Cardiac muscle cell (in vitro differentiated cells and primary cell): Measurements from ENCODE around the gene KRTAP1-4. TPM values are rescaled to one million over a fixed set of nuclear protein-coding genes. Genes with fewer than 3 reads are reported as not detected.

Experiments used
- DNase-seq, 2 donors: peaks; one replicate each; pipeline versions ENCODE4 v3.0.0 to v3.0.0-alpha.2; 2010 to 2017; ENCODE audit warnings: low read depth in 1 of 2, low spot score in 1 of 2
- H3K27ac ChIP-seq: fragments of 200-600 bp; sonication (generic); 2 replicates; pipeline ENCODE4 v1.5.1; 2016
- H3K27me3 ChIP-seq: fragments of 200-600 bp; sonication (generic); 2 replicates; pipeline ENCODE4 v1.6.0; 2016; ENCODE audit warnings: control low read depth
- H3K36me3 ChIP-seq: fragments of 200-600 bp; sonication (generic); 2 replicates; pipeline ENCODE4 v1.5.1; 2016; ENCODE audit warnings: control low read depth
- H3K4me1 ChIP-seq: fragments of 200-600 bp; sonication (generic); 2 replicates; pipeline ENCODE4 v1.8.1; 2017; ENCODE audit warnings: low read depth, mild to moderate bottlenecking, mixed run types
- H3K4me3 ChIP-seq: fragments of 200-600 bp; sonication (generic); 2 replicates; pipeline ENCODE4 v1.5.1; 2016; ENCODE audit warnings: mild to moderate bottlenecking
- H3K9me3 ChIP-seq: fragments of 200-600 bp; sonication (generic); 2 replicates; pipeline ENCODE4 v1.5.1; 2017; ENCODE audit warnings: low read depth, mild to moderate bottlenecking, control low read depth
- polyA plus RNA-seq: library from polyadenylated mRNA; unstranded; fragments of >200 nt; fragmentation: Nextera tagmentation; extraction: Ambion mirVana; gene quantifications from 2 replicates; pipeline ENCODE4 v1.2.1, GENCODE V29; 2016
- total RNA-seq: library from RNA; depleted of rRNA; stranded (reverse); fragments of >200 nt; gene quantifications from 2 replicates; pipeline ENCODE4 v1.2.3, GENCODE V29; 2016
- TF ChIP-seq, protein P1 (sequence below): IDR thresholded peaks from 2 replicates; pipeline ENCODE4 v1.5.1; 2012; ENCODE audit warnings: low read depth, mild to moderate bottlenecking, low read length

Gene KRTAP1-4
- total and polyA plus RNA-seq, 2 experiments from 2014 or later, result not detected

- no peak overlapping the region for H3K4me3 ChIP-seq
- H3K36me3 ChIP-seq, result no peaks in the 10 kb centered on the region
- H3K9me3 ChIP-seq, result no peaks in the 10 kb centered on the region
- peaks cover 6% of the 10 kb centered on the region for H3K4me1 ChIP-seq
- no peak overlapping the region for H3K27ac ChIP-seq
- TF ChIP-seq, protein P1, sequence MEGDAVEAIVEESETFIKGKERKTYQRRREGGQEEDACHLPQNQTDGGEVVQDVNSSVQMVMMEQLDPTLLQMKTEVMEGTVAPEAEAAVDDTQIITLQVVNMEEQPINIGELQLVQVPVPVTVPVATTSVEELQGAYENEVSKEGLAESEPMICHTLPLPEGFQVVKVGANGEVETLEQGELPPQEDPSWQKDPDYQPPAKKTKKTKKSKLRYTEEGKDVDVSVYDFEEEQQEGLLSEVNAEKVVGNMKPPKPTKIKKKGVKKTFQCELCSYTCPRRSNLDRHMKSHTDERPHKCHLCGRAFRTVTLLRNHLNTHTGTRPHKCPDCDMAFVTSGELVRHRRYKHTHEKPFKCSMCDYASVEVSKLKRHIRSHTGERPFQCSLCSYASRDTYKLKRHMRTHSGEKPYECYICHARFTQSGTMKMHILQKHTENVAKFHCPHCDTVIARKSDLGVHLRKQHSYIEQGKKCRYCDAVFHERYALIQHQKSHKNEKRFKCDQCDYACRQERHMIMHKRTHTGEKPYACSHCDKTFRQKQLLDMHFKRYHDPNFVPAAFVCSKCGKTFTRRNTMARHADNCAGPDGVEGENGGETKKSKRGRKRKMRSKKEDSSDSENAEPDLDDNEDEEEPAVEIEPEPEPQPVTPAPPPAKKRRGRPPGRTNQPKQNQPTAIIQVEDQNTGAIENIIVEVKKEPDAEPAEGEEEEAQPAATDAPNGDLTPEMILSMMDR, result no peak
- H3K27me3 ChIP-seq, result peaks cover 4% of the 10 kb centered on the region
- no peak for DNase-seq
These were observed 43.1 kb downstream of the KRTAP1-4 start for GRCh38 chr17:40986920-40987319.

GRCh38 chr17:40984226-40984625 lies 45.8 kb downstream of the KRTAP1-4 start, which contains the start of gene KRT40:
KRT40 (minus strand) TSS chr17:40984326; CDS start chr17:40984273, 53 bp downstream.
- Histone ChIP-seq H3K27ac (no peak within 1 kb of the TSS), H3K27me3 (peaks cover 4% of the 10 kb centered on the region), H3K4me3 (no peak within 1 kb of the TSS), H3K36me3 (no peaks in the 10 kb centered on the region), H3K4me1 (peaks cover 19% of the 10 kb centered on the region), H3K9me3 (no peaks in the 10 kb centered on the region)
- TF ChIP-seq, protein P1, result no peak
- DNase-seq, result no peak

DNA sequence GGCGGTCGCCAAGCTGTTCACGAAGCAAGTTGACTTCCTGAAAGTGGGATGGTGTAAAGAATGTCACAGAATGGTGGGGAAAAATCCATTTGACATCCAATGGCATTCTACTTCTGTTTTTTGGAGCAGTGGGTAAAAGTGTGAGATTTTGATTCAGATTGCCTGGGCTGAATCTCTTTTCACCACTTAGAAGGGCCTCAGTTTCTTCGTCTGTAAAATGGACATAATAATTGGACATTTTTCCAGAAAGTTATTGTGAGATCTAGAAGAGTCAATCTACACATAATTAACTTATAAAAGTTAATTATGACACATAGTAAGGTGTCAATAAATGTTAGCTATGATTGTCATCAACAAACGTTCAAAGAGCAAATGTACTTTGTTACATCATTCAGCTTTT lies 48.9 kb downstream of the KRTAP1-4 start:
- no peak for DNase-seq
- Histone ChIP-seq H3K9me3 (no peaks in the 10 kb centered on the region), H3K27me3 (peaks cover 4% of the 10 kb centered on the region), H3K4me3 (no peak overlapping the region), H3K27ac (peak overlapping the region; percentile 82), H3K4me1 (peaks cover 14% of the 10 kb centered on the region), H3K36me3 (no peaks in the 10 kb centered on the region)
- TF ChIP-seq, protein P1, result no peak

DNA sequence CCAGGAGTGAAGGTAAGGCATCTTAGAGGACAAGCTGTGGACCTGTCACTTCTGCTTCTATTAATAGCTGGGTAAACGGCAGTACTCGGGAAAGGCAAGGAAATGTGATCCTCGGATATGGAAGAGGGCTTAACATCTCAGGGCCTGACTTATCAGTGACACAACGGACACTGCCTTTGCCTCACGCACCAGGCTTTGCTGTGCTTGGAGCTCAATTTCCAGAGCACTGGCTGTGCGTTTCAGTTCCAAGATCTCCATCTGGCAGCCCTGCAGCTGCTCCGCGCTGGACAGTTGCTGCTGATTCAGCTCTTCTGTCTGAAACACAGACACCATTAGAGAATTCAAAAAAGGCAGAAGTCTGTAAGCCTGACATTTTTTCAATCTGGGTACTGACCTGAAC lies 49.4 kb downstream of the KRTAP1-4 start:
- TF ChIP-seq, protein P1, result no peak
- Histone ChIP-seq H3K9me3 (no peaks in the 10 kb centered on the region), H3K27me3 (peaks cover 4% of the 10 kb centered on the region), H3K4me1 (peaks cover 14% of the 10 kb centered on the region), H3K27ac (peak overlapping the region; percentile 82), H3K4me3 (no peak overlapping the region), H3K36me3 (no peaks in the 10 kb centered on the region)
- peak; percentile 11 to 73 for DNase-seq

DNA sequence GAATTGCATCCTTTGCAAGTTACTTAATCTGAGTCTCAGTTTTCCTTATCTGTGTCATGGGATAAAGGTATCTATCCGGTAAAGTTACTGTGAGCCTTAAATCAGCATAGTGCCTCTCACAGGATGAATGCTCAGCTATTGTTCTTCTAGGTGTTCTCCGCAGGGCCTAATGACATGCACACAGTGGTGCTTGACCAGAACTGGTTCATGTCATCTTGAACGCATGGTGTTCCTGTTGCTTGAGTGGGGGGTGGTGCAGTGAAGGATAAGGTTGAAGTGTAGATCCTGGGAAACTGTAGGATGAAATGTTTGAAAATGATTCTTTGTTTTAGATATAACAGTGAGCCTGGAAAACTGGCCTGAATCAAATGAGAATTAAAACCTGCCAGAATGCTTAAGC lies 49.9 kb downstream of the KRTAP1-4 start:
- H3K4me3 ChIP-seq, result no peak overlapping the region

More for the DNA sequence above, 49.9 kb downstream of the KRTAP1-4 start:
- Histone ChIP-seq H3K9me3 (no peaks in the 10 kb centered on the region), H3K36me3 (no peaks in the 10 kb centered on the region), H3K27me3 (peaks cover 4% of the 10 kb centered on the region), H3K27ac (peak overlapping the region; percentile 82), H3K4me1 (peaks cover 14% of the 10 kb centered on the region)
- TF ChIP-seq, protein P1, result no peak
- no peak for DNase-seq

Other genes starting within 250 kb of the KRTAP1-4 start
Only the 30 nearest of the 38 such genes appear.
- not detected in 2 replicates for gene KRT12, start 163.0 kb downstream of the KRTAP1-4 start, total RNA-seq
- gene KRT12, start 163.0 kb downstream of the KRTAP1-4 start, polyA plus RNA-seq, result not detected in 2 replicates
- gene KRT20, start 145.0 kb downstream of the KRTAP1-4 start, total RNA-seq, result not detected in 2 replicates
- not detected in 2 replicates for gene KRT20, start 145.0 kb downstream of the KRTAP1-4 start, polyA plus RNA-seq
- gene KRT23, start 92.5 kb downstream of the KRTAP1-4 start, total RNA-seq, result not detected in 2 replicates
- gene KRT23, start 92.5 kb downstream of the KRTAP1-4 start, polyA plus RNA-seq, result not detected in 2 replicates
- gene KRT39, start 63.2 kb downstream of the KRTAP1-4 start, total RNA-seq, result not detected in 2 replicates
- gene KRT39, start 63.2 kb downstream of the KRTAP1-4 start, polyA plus RNA-seq, result not detected in 2 replicates
- gene KRT40, start 45.9 kb downstream of the KRTAP1-4 start, total RNA-seq, result not detected in 2 replicates
- not detected in 2 replicates for gene KRT40, start 45.9 kb downstream of the KRTAP1-4 start, polyA plus RNA-seq
- not detected in 2 replicates for gene KRTAP3-3, start 36.0 kb downstream of the KRTAP1-4 start, total RNA-seq
- gene KRTAP3-3, start 36.0 kb downstream of the KRTAP1-4 start, polyA plus RNA-seq, result not detected in 2 replicates
- not detected in 2 replicates for gene KRTAP3-2, start 30.3 kb downstream of the KRTAP1-4 start, total RNA-seq
- not detected in 2 replicates for gene KRTAP3-2, start 30.3 kb downstream of the KRTAP1-4 start, polyA plus RNA-seq
- gene KRTAP3-1, start 21.1 kb downstream of the KRTAP1-4 start, total RNA-seq, result not detected in 2 replicates
- not detected in 2 replicates for gene KRTAP3-1, start 21.1 kb downstream of the KRTAP1-4 start, polyA plus RNA-seq
- gene KRTAP1-5, start 3.0 kb downstream of the KRTAP1-4 start, total RNA-seq, result not detected in 2 replicates
- gene KRTAP1-5, start 3.0 kb downstream of the KRTAP1-4 start, polyA plus RNA-seq, result not detected in 2 replicates
- not detected in 2 replicates for gene KRTAP1-3, start 4.7 kb upstream of the KRTAP1-4 start, total RNA-seq
- not detected in 2 replicates for gene KRTAP1-3, start 4.7 kb upstream of the KRTAP1-4 start, polyA plus RNA-seq
- not detected in 2 replicates for gene KRTAP1-1, start 11.3 kb upstream of the KRTAP1-4 start, total RNA-seq
- gene KRTAP1-1, start 11.3 kb upstream of the KRTAP1-4 start, polyA plus RNA-seq, result not detected in 2 replicates
- gene KRTAP2-1, start 17.1 kb upstream of the KRTAP1-4 start, total RNA-seq, result not detected in 2 replicates
- not detected in 2 replicates for gene KRTAP2-1, start 17.1 kb upstream of the KRTAP1-4 start, polyA plus RNA-seq
- not detected in 2 replicates for gene KRTAP2-2, start 25.0 kb upstream of the KRTAP1-4 start, total RNA-seq
- gene KRTAP2-2, start 25.0 kb upstream of the KRTAP1-4 start, polyA plus RNA-seq, result not detected in 2 replicates
- not detected in 2 replicates for gene KRTAP2-3, start 29.9 kb upstream of the KRTAP1-4 start, total RNA-seq
- gene KRTAP2-3, start 29.9 kb upstream of the KRTAP1-4 start, polyA plus RNA-seq, result not detected in 2 replicates
- gene KRTAP2-4, start 35.7 kb upstream of the KRTAP1-4 start, total RNA-seq, result not detected in 2 replicates
- gene KRTAP2-4, start 35.7 kb upstream of the KRTAP1-4 start, polyA plus RNA-seq, result not detected in 2 replicates
- gene KRTAP4-7, start 54.0 kb upstream of the KRTAP1-4 start, total RNA-seq, result not detected in 2 replicates
- gene KRTAP4-7, start 54.0 kb upstream of the KRTAP1-4 start, polyA plus RNA-seq, result not detected in 2 replicates
- gene KRTAP4-8, start 67.9 kb upstream of the KRTAP1-4 start, total RNA-seq, result not detected in 2 replicates
- gene KRTAP4-8, start 67.9 kb upstream of the KRTAP1-4 start, polyA plus RNA-seq, result not detected in 2 replicates
- gene KRTAP4-16, start 72.0 kb upstream of the KRTAP1-4 start, total RNA-seq, result not detected in 2 replicates
- not detected in 2 replicates for gene KRTAP4-16, start 72.0 kb upstream of the KRTAP1-4 start, polyA plus RNA-seq
- not detected in 2 replicates for gene KRTAP4-9, start 75.2 kb upstream of the KRTAP1-4 start, total RNA-seq
- gene KRTAP4-9, start 75.2 kb upstream of the KRTAP1-4 start, polyA plus RNA-seq, result not detected in 2 replicates
- not detected in 2 replicates for gene KRTAP4-11, start 88.2 kb upstream of the KRTAP1-4 start, total RNA-seq
- gene KRTAP4-11, start 88.2 kb upstream of the KRTAP1-4 start, polyA plus RNA-seq, result not detected in 2 replicates
- not detected in 2 replicates for gene KRTAP4-12, start 94.0 kb upstream of the KRTAP1-4 start, total RNA-seq
- not detected in 2 replicates for gene KRTAP4-12, start 94.0 kb upstream of the KRTAP1-4 start, polyA plus RNA-seq
- not detected in 2 replicates for gene KRTAP4-6, start 110.3 kb upstream of the KRTAP1-4 start, total RNA-seq
- gene KRTAP4-6, start 110.3 kb upstream of the KRTAP1-4 start, polyA plus RNA-seq, result not detected in 2 replicates
- gene KRTAP4-5, start 119.6 kb upstream of the KRTAP1-4 start, total RNA-seq, result not detected in 2 replicates
- not detected in 2 replicates for gene KRTAP4-5, start 119.6 kb upstream of the KRTAP1-4 start, polyA plus RNA-seq
- not detected in 2 replicates for gene KRTAP4-4, start 130.6 kb upstream of the KRTAP1-4 start, total RNA-seq
- not detected in 2 replicates for gene KRTAP4-4, start 130.6 kb upstream of the KRTAP1-4 start, polyA plus RNA-seq
- not detected in 2 replicates for gene KRTAP4-3, start 138.0 kb upstream of the KRTAP1-4 start, total RNA-seq
- gene KRTAP4-3, start 138.0 kb upstream of the KRTAP1-4 start, polyA plus RNA-seq, result not detected in 2 replicates
- gene KRTAP4-2, start 148.0 kb upstream of the KRTAP1-4 start, total RNA-seq, result not detected in 2 replicates
- gene KRTAP4-2, start 148.0 kb upstream of the KRTAP1-4 start, polyA plus RNA-seq, result not detected in 2 replicates
- not detected in 2 replicates for gene KRTAP4-1, start 154.7 kb upstream of the KRTAP1-4 start, total RNA-seq
- gene KRTAP4-1, start 154.7 kb upstream of the KRTAP1-4 start, polyA plus RNA-seq, result not detected in 2 replicates
- not detected in 2 replicates for gene KRTAP9-1, start 159.7 kb upstream of the KRTAP1-4 start, total RNA-seq
- gene KRTAP9-1, start 159.7 kb upstream of the KRTAP1-4 start, polyA plus RNA-seq, result not detected in 2 replicates
- not detected in 2 replicates for gene KRTAP9-2, start 196.5 kb upstream of the KRTAP1-4 start, total RNA-seq
- gene KRTAP9-2, start 196.5 kb upstream of the KRTAP1-4 start, polyA plus RNA-seq, result not detected in 2 replicates
- gene KRTAP9-3, start 202.3 kb upstream of the KRTAP1-4 start, total RNA-seq, result not detected in 2 replicates
- gene KRTAP9-3, start 202.3 kb upstream of the KRTAP1-4 start, polyA plus RNA-seq, result not detected in 2 replicates